Right renal pelvis (tissue), 4 donors: ENCODE results near the gene CCDC69. TPM values are rescaled to one million over a fixed set of nuclear protein-coding genes. Genes with fewer than 3 reads are reported as not detected.

Source experiments
- DNase-seq, 4 donors: peaks; one replicate each; pipeline ENCODE4 v3.0.0-alpha.2; 2013; ENCODE audit warnings: low read depth in 4 of 4, low spot score in 3 of 4, missing footprints in 1 of 4
- polyA plus RNA-seq, 4 donors: library from polyadenylated mRNA; unstranded; fragments of 120-200 nt; gene quantifications; one replicate each; pipeline ENCODE4 v1.2.1, GENCODE V29; 2013; ENCODE audit not compliant: insufficient read length in 4 of 4

Gene CCDC69
- polyA plus RNA-seq, 4 donors = 4.3 to 8.2 (median 5.1) TPM

DNA sequence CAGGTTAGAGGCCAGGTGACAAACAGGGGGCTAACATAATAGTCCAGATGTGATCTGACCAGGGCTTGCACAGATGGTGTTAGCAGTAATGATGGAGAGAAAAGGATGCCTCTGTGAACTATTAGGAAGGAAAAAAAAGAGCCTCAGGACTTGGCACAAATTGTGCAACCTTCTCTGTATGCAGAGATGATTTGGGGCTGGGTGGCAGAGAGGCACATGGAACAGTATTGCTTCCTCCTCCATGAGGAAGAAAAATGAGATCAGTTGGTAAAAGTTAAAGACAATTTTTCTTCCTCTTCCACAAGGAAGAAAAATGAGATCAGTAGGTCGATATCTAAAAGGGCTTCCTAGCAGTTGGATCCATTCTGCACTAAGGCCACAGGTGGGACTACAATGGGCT, 52.4 kb downstream of the CCDC69 start:
- no peak for DNase-seq

DNA sequence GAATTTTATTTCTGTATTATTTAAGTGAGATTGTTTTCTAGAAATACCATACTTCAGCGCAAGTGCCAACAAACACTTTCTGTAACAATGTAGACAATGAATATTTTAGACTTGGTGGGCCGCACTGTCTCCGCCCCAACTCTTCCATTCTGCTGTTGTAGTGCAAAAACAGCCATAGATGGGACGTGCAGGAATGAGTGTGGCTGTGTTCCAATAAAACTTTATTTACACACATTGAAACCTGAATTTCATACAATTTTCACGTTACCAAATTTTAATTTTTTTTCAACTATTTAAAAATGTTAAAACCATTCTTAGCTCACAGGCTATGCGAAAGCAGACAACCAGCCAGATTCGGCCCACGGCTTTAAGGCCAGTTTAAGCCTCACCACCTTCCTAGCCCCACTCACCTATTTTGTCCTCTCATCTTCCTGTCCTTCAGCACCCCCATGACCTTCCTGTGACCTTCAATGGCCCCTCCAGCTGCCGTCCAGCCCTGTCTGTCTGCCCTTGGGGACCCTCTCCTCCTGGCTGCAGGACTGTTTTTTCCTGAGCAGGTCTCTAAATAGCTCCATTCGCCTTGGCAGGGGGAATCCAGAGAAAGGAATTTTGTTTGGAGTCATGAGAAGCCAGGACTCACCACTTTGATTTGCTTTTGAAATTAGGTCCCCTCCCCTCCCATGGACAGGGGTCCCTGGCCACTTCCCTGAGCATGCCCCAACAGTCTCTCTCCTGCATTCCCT, 55.1 kb downstream of the CCDC69 start:
- no peak for DNase-seq

DNA sequence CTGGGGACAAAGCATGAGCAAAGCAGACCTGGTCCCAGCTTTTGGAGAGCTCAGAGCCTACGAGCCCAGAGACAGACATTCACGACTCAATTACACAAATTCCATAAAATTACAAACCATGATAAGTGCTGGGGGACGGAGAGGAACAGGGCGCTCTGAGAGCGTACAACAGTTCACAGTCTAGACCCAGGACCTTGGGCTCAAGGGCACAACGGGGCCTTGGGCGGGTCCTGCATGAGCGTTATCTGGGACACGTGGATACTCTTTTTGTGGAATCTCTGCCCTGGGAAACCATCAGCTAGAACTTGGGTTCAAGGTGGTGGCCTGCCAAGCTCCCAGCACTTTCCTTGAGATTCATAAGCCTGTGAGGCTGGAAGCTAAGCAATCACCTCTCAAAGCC, 56.9 kb downstream of the CCDC69 start:
- no peak for DNase-seq

DNA sequence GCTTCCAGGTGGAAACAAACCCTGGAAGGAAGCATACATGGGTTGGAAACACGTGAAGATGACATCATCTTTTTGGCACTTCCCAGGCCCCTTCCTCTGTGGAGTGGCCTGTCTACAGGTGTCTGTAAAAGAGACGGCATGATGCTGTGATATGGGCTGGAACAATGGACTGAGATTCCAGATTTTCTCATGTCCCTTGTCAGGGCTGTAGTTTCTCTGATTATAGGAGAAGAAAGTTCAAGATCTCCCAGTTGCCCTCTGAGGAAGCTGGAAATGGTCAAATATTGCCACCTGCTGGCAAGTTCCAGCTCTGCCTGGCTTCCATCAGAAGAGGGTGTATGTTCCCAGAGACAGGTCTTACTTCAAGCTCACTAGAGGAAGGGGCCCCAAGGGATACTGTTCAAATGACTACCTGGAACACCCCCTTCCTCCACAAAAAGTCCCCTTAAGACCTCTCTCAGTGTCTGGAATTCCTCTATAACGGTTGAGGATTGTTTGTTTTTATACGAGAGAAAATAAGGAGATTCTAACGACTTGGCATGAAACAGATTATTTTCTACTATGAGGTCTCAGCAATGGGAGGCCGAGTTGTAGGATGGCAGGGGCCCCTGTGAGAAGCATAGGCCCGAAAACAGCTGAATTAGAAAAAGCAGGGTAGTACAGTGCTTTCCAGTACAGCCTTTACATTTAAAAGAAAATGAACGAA, 59.1 kb downstream of the CCDC69 start:
- peak in 3 of 4 donors; percentile 61 to 74 (median 67) for DNase-seq

DNA sequence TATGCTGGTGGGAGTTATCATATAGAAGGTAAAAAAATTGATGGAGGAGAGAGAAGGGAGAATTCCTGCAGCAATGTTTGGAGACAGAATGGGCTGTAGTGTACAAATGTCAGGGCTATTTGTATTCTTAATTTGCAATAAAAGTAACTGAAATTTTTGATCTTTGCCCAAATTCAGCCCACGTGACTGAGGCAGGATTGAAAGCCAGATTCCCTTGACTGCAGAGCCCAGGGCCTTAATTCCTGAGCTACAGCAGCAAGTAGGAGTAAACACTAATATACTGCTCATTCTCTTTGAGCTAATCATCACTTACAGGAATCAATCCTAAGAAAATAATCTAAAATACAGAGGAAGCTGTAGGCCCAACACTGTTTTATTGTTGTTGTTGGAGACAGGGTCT, 61.1 kb downstream of the CCDC69 start:
- no peak for DNase-seq

DNA sequence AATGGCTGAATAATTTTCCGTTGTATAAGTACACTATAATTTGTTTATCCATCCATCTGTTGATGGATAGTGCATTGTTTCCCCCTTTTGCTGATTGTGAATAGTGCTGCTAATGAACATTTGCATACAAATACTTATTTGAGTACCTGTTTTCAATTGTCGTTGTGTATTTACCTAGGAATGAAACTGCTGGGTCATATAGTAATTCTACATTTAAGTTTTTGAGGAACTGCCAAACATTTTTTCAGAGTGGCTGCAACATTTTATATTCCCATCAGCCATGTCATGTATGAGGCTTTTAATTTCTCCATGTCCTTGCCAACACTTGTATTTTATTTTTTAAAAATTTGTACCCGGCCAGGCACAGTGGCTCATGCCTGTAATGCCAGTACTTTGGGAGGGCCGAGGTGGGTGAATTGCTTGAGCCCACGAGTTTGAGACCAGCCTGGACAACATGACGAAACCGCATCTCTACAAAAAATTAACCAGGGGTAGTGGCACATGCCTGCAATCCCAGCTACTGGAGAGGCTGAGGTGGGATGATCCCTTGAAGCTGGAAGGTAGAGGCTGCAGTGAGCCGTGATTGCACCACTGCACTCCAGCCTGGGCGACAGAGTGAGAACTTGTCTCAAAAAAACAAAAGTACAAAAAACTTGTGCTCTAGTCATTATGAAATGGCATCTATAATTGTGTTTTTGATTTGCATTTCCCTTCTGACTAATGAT, 64.1 kb downstream of the CCDC69 start:
- no peak for DNase-seq

DNA sequence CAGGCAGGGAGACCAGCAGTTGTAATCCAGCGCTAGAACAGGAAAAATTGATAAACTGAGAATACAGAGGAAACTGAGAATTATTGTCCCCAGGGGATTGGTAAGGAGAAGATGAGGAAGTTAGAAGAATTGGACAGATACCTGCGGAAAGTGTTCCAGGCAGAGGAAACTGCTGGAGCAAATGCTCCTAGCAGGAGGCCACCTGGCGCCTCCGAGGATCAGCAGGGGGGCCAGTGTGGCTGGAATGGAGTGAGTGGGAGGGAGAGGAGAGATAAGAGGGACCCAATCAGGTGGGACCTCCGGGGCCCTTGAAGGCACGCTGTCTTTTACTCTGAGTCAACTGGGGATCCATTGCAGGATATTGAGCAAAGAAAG, 65.6 kb downstream of the CCDC69 start:
- DNase-seq = no peak

DNA sequence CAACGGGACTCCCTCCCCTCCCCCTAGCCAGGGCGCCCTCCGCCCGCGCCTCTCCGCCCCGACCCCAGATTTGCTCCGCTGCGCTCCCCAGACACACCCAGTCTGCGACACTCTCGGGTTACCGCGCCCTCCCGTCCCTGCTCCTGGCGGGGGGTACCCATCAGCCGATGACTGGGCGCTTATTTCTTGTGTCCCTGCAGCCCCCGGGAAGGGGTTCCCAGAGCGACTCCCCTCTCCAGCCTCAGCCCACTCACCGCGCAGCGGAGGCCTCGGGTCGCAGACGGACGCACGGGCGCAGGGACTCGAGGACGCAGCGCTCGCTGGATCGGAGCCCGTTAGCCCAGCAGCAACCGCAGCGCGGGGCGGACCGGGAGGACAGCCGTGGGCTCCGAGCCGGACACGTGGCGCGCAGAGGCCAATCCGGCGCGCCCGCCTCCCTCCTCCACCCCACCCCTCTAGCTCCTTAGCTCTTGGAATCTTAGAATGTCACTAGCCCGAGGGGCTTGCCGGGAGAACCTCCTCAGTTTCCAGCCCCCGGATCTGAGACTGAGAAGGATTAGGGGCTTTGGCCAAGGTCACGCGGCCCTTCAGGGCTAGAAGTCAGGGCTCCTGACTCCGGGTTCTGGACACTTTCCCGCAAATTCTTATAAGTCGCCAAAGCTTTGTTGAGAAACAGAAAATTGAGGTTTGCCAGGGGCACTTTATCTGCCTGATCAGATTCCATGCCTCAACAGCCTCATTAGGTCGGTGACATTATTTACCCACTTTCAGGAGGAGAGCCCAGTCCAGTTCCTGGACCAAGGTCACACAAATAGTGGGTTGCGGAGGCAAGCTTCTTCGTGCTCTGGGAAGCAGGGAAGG, 66.2 kb downstream of the CCDC69 start, which contains the start of gene ANXA6:
TSS of gene ANXA6 (minus strand) at position 354 of the 861 bp plus-strand sequence. CDS start 9,878 bp downstream, outside the sequence.
- DNase-seq = peak; percentile 61 to 82 (median 68)

DNA sequence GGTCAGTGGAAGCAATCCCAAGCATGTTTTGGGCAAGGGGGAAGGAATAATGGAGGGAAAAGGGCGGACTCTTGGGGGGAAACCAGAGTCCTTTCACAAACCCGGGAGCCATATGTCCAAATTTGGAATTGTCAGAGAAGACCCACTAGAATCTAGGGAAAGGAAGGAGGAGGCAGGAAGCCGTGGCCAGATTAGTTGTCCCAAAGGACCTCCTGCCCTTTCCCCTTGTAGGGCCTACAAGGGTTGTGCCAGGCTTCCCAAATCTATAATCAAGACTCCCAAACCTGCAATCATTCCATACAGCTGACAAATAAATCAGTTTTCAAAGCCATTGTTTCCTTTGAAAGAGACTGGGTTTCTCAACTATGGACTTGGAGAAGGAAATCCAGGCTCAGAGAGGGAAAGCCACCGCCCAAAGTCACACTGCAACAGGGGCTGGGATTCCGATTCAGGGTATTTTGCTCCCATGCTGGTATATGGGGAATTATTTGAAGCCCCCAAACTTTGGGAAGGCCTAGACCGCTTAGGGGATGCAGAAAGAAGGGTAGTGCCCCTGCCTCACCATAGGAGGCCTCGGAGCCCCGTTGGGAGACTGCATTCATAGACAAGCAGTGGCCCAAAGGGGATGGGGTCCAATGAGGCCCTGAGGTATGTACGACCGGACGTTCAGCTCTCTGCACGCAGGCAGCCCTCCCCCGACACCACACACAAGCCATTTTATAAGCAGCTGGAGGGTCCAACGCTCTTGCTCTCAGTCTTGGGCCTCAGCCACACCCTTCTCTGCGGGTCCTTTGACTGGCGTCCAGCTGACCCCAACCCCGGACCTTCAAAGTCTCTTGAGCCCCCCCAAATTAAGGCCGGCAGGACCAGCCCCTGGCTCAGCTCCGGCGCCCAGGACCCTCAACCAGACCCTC, 67.1 kb downstream of the CCDC69 start:
- DNase-seq = no peak

DNA sequence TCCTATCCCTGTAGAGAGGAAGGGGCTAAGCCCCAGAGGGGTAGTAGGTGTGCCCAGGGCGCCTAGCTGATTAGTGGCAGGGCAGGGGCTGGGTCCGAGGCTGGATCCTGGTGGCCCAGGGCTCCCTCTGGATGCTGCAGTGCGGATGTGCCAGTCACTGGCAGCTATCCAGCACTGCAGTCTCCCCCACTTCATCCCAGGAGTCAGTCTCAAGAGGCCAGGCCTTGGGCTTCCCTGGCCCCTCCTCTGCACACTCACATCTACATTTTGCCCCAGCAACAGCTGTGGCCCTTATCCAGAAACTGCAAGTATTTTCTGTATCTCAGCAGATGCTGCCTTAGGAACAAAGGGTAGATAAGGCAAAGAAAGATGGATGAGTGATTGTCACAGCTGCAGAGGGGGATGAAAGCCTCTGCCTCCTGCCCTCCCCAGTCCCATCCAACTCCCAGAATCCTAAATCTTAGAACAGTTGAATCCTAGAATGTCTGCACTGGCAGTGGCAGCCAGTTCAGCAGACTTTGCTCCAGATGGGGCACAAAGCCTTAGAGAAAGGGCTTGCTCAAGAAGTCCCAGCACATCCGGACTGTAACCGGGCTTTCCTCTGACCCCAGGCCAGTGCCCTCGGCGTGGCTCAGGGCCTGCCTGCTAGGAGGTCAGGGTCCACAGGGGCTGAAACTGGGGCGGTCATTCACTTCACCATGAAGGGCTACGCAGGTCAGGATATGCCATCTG, 68.0 kb downstream of the CCDC69 start:
- DNase-seq = no peak

DNA sequence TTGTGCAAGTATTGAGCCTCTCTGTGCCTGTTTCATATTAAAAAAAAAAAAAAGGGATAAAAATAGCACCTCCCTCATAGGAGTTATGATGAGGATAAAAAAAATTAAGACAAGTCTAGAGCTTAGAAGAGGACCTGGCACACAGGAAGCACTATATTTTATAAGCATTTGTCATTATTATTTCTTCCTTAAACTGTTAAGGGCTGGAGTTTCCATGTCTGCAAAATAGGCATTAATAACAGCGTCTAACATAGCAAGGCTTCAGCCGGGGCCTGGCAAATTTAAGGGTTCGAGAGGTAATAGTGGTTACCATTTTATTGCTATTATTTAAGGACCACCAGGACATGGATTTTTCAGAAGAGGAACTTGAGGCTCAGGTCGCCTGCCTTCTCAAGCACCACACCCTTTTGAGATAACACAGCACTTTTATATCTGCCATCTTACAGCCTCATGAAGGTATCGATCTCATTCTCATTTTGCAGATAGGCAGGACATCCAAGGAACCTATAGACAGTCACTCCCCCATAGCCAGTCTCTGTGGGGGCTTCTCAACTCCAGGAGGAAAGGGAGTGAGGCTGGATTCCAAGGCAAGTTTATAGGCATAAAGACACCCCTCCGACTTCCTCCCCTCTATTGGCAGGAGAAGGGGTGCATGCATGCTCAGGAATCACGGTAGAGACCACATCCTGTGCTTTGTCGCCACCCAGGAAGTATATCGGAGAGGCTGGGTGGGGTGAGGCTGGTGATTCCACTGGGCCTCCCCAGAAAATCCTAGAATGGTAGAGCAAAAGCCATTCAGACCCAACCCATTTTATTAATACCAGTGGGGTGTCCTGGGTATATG, 68.7 kb downstream of the CCDC69 start:
- no peak for DNase-seq

DNA sequence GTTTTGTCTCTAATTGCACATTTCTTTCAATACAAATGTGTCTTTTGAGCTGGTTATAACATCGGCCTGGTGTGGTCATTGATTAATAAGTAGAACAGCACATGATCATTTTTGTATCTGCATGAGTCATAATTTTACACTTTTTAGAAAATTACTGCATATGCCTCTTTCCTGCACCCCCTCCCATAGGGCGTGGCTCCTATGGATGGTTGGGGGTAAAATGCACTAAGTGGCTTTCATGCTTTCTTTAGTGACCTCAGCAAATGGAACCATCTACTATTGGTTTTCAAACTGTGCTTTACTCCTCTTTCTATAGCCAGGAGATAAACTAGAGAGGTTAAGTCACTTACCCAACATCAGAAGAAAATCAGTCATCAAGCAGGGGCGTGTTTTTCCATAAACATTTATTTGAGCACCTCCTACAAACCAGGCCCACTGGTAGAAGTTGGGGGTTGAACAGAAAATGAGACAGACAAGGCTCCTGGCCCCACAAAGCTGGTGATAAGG, 70.1 kb downstream of the CCDC69 start:
- DNase-seq = no peak

DNA sequence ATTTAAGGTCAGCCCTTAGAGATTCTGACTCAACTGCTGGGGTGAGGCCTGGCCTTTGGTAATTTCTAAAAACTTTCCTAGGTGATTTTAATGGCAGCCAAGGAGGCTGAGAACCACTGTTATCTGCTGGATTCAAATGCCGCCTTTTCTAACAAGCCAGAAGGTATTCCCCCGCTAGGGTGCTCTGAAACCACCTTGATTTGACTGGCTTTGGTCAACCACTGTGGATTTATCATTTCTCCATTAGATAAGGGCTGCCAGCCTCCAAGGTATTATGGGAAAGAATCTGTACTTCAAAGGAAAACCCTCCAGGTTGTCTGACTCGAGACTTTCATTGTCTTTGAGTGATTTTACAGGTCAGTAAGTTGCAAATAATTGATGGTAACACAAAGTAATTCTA, 70.6 kb downstream of the CCDC69 start:
- no peak for DNase-seq

DNA sequence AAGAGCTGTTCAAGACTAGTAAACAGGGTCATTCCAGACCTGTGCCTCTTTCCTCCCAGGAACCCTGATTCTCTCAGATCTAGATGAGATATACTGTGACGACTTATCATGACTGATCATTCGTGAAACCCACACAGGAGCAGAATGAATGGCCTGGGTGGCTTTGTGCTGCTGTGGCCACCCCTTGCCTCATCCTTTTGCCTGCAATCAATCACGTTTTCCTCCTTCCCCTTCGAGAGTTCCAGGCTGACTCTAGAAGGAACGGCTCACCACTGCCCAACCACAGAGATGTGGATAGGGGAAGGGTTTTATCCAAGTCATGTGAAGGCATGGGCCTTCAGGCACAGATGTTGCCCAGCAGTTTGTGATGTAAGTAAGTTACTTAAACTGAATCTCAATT, 72.1 kb downstream of the CCDC69 start:
- no peak for DNase-seq

DNA sequence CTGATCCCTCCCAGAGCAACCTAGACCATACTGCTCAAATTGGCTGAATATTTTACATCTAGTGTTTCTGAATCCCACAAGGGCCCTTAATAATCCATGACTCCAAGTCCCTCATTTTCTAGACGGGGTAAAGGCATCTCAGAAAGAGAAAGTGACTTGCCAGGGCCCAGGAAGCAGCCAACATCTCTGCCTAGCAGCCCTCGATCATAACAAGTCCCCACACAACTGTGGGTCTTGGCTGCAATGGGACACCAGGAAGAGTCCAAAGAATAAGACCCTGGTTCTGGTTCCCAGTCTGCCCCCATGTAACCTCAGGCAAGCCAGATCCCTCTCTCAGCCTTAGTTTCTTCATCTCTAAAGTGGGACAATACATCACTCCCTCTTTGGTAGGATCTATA, 72.6 kb downstream of the CCDC69 start:
- no peak for DNase-seq

DNA sequence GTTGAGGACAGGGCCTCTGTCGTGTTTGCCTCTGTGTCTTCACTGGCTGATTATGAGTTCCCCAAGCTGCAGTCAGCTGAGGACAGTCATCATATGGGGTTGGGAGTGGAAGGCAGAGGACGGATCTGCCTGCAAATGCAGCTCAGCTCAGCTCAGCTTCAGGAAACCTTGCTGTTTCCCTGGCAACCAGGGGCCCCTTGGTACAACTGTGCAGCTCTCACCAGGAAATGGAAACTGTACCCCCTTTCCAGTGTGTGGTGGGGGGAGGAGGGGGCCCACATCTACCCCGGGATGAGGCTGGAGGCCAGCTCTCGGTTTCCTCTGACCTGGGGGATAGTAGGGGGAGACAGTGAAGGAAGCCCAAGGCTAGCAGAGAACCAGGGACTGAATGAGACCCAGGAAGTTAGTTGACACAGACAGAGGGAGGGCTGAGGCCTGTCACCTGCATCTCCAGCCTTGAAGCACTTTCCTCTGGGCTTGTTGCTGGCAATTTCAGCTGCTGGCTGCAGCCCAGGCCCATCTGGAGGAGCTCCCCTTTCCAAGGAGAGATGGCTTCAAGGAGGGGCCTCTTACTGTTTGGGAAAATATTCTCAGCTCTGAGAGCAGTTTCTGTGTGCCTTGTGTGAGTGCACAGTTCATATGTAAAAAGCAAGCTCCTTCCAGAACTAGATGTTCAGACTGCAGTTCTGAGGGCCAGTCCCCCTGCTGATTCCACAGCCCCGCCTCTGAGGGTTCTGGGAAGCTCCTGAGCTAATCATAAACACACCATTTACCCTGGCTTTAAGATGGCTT, 73.2 kb downstream of the CCDC69 start:
- peak in 1 of 4 donors; percentile 47 for DNase-seq

DNA sequence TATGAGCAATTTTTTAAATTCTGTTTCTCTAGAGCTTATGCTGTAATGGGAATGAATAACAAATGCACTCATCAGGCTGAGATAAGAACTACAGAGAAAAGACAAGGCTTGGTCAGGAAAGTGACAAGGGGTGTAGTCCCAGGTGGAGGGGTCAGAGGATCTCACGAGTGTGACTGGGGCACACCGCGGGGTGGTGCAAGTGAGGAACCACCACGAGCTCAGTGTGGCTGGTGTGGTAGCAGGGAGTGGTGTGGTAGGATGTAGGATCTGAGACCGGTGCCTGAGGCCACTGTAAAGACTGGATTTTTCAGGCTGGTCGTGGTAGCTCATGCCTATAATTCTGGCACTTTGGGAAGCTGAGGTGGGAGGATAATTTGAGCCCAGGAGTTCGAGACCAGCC, 75.3 kb downstream of the CCDC69 start:
- no peak for DNase-seq
